HG03432 (cell line): ENCODE measurements around the gene MPO.

Source experiments
- ATAC-seq: cut with Tn5 transposase; IDR thresholded peaks from one replicate; pipeline ENCODE4 v1.9.1; 2021; ENCODE audit warnings: mild to moderate bottlenecking, moderate library complexity; ENCODE audit not compliant: unreplicated experiment

The MPO gene

DNA sequence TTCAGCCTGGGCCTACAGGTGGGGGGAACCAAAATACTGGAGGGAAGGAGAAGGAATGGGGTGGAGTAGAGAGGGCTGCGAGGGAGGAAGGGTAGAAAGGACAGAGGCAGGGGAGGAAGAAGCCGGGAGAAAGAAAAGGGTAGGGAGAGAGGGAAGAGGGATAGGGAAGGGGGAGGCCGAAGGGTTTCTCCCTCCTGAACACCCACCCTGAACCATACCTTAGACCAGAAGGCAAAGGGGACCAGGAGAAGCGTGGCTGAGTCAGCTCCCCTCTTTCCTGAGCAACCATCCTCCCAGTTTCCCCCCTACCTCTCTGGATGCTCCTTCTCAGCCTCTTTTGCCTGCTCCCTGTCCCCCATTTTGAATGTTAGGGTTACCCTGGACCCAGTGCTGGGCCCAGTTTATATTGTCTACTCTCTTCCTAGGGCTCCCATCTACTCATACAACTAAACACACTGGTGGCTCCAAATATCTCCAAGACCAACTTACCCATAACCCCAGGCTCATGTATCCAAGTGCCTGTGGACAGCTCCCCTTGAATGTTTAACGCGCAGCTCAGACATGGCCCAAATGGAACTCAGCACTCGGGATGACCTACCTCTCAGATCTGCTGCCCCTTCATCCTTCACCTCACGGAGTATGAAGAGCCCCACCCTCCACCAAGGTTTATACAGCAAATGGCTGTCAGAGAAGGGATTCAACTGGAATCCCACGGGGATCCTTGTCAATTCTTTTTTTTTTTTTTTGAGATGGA is 40.0 kb upstream of the MPO start:
- no peak for ATAC-seq

GRCh38 chr17:58320163-58320558 is 39.4 kb upstream of the MPO start:
- ATAC-seq, result no peak

DNA sequence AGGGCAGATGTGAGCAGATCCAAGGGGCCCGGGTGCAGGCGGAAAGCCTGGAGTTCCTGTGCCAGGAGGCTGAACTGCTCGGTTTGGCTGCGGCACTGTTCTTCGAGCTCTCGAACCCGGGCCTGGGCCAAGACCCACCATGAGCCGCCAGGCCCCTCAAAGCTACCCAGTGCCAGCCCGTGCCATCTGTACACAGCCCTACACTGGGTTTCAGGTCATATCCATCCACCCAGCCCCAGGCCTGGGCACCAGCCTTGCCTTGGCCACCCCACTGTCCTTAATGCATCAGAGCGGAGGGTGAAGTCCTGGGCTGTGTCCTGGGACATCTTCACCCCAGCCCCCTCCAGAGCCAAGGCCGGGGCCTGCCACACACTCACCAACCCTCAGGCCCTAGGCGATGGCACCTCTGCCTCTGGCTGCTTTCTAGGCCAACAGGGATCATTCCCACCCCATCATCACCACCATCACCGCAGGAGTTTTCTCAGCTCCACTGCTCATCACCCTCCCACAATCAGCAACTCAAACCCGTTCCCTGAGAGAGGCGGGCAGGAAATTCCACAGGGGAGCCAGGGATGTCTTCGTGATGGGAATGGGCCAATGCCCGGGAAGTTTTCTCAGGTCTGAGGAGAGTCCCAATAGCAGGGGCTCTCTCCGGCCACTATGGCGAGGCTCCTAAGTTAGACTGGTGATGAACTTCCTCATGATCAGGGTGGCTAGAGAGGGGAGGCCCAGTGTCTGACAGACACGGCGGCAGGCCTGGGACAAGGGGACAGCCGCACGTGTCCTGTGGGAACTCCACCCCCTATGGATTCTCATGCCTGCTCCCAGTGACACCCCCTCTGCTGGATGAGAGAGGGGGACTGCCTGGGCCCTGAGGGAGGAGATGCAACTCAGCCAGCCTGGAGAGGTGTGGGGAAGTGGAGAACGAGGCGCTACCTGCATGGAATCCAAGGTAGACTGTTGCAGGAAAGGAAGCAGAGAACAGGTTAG is 38.7 kb upstream of the MPO start:
- no peak for ATAC-seq

DNA sequence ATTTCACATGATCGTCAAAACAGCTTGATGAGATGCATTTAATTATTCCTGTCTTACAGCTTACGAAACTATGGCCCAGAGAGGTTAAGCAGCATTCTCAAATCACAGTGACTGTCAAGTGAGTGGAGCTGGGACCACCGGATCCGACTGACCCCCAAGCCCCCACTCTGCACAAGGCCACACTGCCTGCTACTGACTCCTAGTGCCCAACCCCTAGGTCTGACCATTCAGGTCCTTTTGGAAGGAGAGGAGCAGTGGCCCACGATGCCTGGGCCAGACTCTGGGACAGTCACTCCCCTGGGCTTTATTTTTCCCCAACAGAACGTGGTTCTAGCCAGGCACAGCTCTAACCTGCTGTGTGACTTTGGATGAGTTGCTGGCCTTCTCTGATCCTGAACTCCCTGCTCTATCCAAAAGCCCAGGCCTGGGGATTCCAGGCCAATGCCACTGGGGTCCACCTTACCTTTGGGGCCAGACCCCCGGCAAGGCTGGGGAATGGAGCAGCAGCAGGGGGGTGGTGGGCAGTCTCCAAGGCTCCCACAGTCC is 38.0 kb upstream of the MPO start:
- no peak for ATAC-seq

GRCh38 chr17:58318065-58318481 is 37.3 kb upstream of the MPO start:
- no peak for ATAC-seq

DNA sequence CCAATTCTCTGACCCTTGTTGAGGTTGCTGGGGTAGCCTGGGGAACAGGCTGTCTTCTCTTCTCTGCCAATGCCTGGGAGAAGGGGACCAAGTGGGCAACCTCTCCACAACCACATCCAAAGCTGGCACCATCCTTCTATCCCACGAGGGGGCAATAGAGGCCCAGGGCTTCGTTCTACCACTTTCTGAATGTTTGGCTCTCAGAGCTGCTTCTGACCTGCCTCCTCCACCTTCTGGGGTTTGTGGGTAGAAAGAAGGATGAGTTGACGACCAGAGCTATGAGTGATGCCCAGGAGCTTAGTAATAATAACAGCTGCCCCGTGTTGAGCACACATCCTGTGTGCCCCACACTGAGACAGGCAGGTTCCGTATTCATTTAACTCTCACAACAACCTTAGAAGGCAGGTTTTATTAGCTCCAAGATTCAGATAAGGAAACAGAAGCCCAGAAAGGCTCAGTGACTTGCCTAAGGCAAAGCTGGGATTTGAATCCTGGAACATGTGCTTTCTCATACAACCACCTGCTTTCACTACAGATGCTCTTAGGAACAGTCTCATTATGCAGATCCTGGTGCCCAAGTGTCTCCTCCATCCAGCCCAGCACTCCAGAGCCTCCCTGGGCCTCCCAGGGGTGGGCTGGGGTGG is 36.8 kb upstream of the MPO start:
- peak; percentile 67 for ATAC-seq

GRCh38 chr17:58316260-58316960 is 35.7 kb upstream of the MPO start:
- no peak for ATAC-seq

- ATAC-seq, result no peak
Measured at GRCh38 chr17:58315750-58316149, 35.0 kb upstream of the MPO start.

- no peak for ATAC-seq
Measured at GRCh38 chr17:58315281-58315711, 34.6 kb upstream of the MPO start.

DNA sequence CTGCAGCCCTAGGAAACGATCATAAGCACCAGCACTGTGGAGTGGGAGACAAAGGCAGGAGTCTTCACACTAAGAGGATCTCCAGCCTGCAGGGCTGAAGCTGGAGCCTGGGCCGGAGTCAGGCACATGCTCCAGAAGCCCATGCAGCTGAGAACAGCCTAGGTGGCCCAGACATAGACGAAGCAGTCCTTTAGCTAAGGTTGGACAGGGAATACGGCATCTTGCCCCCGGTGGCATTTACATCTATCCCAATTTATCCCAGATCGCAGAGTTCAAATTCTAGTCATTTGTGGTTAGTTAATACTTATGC is 33.9 kb upstream of the MPO start:
- no peak for ATAC-seq

DNA sequence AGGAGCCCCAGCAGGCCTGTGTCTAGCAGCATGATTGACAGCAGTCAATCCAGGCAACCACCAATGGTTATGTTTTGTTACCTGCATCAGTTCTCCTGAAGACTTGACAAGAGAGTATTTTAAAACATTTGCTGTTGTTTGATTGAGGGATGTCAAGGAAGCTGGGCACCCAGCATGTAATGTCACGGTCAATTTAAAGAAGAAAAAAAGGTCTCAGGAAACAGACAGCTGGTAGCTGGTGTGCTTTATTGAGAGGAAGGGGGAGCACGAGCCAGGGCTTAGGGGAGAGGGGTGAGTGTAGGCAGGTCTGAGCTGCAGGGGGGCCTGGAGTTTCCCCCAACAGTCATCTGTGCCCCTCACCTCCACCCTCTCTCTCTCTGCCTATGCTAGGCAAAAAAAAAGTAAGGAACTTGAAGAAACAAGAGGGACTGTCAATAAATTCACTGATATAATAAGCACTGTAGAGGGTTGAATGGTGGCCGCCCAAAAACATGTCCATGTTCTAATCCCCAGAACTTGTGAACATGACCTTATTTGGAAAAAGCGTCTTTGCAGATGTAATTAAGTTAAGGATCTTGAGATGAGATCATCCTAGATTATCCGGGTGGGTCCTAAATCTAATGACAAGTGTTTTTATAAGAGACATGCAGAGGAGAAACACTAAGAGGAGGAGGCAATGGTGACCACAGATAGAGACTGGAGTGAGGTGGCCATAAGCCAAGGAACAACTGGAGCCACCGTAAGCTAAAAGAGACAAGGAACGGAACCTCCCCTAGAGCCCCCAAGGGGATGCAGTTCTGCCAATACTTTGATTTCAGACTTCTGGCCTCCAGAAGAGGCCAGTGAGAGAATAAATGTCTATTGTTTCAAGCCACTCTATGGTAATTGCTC is 33.3 kb upstream of the MPO start:
- no peak for ATAC-seq

- ATAC-seq, result no peak
Measured at GRCh38 chr17:58312829-58313228, 32.1 kb upstream of the MPO start.

GRCh38 chr17:58312021-58312630 is 31.4 kb upstream of the MPO start:
- no peak for ATAC-seq

DNA sequence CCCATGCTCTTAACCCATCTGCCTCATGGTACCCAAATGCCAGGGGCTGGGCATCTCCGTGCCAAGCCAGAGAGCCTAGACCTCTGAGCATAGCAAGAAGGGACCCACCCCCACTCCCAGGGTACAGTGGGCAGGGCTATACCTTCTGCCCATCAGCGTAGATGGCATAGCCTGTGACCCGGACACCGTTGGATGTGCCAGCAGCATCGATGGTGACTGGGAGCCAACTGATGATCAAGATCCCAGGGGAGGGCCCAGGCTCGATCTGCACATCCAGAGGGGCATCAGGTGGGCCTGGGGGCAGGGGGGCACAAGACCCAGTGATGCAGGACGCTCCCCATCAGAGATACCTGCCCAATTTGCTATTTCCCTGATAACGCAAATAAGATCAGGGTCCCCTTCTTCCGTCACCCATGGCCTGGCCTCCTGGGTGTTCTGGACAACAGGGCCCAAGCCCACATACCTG is 30.7 kb upstream of the MPO start:
- ATAC-seq, result no peak

DNA sequence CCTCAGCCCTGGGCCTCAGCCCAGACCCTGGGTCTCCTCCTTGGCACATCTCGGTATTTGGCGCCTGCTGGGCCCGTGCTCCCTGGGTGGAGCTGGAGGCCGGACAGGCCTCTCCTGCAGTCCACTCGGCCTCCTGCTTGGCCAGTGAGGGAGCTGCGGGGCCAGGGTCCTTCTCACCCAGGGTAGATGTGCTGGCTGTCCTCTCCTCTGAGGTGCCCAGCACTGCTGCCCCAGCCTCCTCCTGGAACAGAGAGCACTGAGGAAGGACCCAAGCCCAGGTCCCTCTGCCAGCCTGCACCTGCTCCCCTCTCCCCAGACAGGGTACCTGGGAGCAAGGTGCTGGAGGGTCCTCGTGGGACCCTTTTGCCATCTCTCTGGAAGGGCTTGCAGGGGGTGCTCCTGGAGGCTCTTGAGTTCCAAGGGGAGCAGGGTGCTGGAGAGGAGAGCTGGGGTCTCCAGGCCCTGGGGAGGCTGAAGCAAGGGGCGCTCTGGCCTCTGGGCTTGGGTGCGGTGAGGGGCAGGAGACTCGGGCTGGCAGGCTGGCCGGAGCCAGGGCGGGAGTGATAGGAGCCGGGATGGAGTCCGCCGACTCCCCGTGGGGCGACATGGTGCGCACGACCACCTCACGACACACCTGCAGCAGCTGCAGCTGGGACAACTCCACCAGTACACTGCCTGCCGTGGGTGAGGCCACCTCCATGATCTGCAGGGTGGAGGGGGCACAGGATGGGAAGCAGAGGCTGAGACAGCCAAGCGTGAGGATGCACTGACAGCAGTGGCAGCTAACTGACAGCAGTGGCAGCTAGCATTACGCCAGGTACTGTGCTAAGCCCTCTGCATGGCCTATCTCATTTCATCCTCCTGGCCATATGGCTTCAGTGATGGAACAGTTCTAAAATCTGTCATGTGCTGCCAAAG is 30.0 kb upstream of the MPO start:
- ATAC-seq, result no peak

DNA sequence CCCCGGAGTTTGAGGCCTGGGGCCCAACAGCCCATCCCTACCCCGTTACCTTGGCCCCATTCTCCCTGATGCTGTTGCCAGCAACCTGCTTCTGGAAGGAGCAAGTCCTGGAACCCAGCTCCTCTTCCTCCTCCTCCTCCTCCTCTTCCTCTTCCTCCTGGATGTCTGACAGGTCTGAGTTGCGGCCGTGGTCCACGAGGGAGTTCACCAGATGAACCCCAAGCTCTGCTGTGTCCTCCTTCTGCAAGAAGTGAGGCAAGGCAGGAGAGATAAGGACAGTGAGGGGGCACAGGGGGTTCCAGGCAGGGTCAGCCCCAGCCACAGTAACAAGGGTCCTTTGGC is 29.2 kb upstream of the MPO start:
- no peak for ATAC-seq

GRCh38 chr17:58308985-58309917 is 28.5 kb upstream of the MPO start:
- ATAC-seq, result no peak
